ENCODE results near the gene KCNG1.

The KCNG1 gene

DNA sequence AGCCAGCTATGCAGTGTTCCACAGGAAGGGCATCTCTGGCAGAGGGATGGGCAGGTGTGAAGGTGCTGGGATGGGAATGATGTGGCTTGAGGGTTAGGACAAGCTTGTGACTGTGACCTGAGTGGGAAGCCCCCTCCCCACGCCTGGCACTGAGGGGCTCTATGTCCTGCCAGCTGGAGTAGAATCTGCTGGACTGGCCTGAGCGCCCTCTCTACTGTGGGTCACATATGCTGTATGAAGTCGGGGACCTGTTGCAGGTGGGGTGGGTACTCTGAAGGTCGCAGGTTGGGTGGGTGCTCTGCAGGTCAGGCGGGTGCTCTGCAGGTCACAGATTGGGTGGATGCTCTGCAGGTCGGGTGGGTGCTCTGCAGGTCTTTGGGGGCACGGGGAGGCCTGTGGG, 20.3 kb downstream of the KCNG1 start:
- no peak for DNase-seq (ENCODE audit: low read depth)
- no peak overlapping the region for H3K4me3 ChIP-seq (ENCODE audit: control insufficient read depth, low read depth, low read length)
- TF ChIP-seq, protein P1, sequence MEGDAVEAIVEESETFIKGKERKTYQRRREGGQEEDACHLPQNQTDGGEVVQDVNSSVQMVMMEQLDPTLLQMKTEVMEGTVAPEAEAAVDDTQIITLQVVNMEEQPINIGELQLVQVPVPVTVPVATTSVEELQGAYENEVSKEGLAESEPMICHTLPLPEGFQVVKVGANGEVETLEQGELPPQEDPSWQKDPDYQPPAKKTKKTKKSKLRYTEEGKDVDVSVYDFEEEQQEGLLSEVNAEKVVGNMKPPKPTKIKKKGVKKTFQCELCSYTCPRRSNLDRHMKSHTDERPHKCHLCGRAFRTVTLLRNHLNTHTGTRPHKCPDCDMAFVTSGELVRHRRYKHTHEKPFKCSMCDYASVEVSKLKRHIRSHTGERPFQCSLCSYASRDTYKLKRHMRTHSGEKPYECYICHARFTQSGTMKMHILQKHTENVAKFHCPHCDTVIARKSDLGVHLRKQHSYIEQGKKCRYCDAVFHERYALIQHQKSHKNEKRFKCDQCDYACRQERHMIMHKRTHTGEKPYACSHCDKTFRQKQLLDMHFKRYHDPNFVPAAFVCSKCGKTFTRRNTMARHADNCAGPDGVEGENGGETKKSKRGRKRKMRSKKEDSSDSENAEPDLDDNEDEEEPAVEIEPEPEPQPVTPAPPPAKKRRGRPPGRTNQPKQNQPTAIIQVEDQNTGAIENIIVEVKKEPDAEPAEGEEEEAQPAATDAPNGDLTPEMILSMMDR (IDR thresholded peaks at IDR 0.05; ENCODE audit: control insufficient read depth, insufficient read depth, low read depth, low read length, missing control alignments): no peak

DNA sequence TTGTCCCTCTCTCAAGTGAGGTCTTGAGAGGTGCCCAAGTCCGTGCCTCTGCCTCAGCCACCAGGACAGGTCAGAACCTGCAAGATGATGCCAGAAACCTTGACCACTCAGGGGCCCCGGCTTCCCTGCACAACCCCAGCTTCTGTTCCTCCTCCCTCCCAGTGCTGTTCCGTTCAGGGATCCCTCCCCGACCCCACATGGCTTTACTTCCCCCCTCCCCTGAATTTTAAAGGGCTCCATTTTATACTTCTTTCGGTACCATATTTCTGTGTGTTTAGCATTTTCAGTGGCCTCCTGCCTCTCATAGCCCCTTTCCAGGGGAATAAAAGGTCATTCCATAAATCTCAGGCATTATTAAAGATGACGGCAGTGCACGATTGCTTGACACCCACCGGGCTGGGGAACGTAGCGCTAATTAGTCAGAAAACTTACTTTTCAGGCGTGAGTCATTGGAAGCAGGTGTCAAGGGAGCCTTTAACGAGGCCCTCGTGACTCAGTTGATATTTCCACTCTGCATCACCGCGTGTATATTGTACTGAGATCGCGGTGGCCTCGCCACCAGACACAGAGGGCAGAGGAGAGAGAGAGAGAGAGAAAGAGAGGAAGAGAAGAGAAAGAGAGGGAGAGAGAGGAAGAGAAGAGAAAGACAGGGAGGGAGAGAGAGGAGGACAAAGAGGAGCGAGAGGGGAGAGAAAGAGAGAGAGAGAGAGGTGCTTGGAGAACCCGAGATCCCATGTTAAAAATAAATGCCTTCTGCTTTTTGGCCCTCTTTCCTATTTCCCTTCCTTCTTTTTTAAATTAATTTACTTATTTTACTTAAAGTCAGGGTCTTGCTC, 21.3 kb downstream of the KCNG1 start:
- TF ChIP-seq, protein P1 (IDR thresholded peaks at IDR 0.05; ENCODE audit: control insufficient read depth, insufficient read depth, low read depth, low read length, missing control alignments): no peak
- DNase-seq (ENCODE audit: low read depth): no peak
- no peak overlapping the region for H3K4me3 ChIP-seq (ENCODE audit: control insufficient read depth, low read depth, low read length)

DNA sequence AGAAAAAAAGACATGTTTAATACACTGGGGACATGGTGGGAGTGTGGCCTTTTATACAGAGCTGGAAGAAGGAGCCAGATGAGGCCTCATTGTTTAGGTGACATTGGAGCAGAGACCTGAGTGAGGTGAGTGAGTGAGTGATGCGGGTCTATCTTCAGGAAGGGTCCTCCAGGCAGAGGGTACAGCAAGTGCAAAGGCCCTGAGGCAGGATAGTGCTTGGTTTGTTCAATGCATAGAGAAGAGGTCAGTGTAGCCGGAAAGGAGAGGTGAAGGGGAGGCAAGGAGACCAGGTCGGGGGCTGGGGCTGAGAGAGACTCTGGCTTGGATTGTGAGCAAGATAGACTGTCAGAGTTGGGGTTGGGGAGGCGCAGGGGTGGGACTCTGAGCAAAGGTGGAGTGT, 23.6 kb downstream of the KCNG1 start:
- TF ChIP-seq, protein P1 (IDR thresholded peaks at IDR 0.05; ENCODE audit: control insufficient read depth, insufficient read depth, low read depth, low read length, missing control alignments): no peak
- DNase-seq (ENCODE audit: low read depth): no peak
- no peak overlapping the region for H3K4me3 ChIP-seq (ENCODE audit: control insufficient read depth, low read depth, low read length)

DNA sequence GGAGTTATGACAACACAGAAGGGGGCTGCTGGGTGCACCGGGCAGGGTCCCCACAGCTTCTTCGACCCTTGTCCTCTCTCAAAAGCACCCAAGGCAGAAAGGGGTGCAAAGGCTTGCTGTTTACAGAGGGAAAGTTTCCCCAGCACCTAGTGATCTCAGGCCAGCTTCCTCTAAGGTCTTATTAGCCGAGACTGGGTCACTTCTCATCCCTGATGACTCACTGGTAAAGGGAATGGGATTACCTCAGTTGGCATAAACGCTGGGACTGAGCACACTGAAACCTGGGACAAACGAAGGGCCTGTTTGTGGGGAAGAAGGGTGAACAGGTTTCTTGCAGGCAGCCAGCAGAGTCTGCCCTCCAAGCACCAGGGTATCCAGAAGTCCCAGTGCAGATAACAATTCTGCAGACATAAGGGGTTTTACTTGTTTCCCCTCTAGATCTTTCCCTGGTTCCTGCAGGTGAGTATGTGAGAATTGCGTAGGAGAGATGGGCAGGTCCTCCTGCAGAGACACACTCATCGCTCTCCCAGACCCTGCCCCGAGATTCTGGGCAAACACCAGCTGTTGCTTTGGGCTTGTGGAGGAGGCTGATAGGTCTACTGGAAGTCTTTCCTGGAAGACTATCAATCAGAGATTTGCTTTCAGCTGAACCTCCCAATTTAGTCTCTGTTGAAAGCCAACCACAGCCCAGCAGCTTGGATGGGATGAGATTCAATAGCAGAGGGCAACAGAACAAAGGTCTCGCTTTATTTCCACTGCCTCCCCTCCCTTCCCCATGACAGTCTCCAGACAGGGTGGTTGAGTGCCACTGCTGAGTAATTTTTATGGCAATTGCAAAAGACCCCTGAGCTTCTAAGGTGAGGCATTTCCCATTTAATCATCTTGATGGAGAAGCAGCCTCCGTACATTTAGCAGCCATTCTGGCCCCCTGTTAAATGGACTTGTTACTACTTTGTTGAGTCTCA, 25.7 kb downstream of the KCNG1 start:
- H3K4me3 ChIP-seq (ENCODE audit: control insufficient read depth, low read depth, low read length): no peak overlapping the region
- TF ChIP-seq, protein P1 (IDR thresholded peaks at IDR 0.05; ENCODE audit: control insufficient read depth, insufficient read depth, low read depth, low read length, missing control alignments): no peak
- no peak for DNase-seq (ENCODE audit: low read depth)

DNA sequence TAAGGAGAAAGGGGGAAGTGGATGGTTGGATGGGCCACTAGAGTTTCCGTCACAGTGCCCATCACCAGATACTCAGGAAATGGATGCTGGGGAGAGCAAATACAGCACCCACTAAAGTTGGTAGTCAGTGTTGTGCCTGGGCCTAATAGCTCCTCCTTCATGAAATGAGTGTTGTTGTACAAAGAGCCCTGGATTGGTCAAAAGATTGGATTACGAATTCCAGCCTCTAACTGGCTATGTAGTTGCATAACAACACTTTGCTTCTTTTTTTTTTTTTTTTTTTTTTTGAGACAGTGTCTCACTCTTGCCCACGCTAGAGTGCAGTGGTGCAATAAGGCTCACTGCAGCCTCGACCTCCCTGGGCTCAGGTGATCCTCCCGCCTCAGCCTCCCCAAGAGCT, 27.4 kb downstream of the KCNG1 start:
- H3K4me3 ChIP-seq (ENCODE audit: control insufficient read depth, low read depth, low read length): no peak overlapping the region
- TF ChIP-seq, protein P1 (IDR thresholded peaks at IDR 0.05; ENCODE audit: control insufficient read depth, insufficient read depth, low read depth, low read length, missing control alignments): no peak
- DNase-seq (ENCODE audit: low read depth): no peak

DNA sequence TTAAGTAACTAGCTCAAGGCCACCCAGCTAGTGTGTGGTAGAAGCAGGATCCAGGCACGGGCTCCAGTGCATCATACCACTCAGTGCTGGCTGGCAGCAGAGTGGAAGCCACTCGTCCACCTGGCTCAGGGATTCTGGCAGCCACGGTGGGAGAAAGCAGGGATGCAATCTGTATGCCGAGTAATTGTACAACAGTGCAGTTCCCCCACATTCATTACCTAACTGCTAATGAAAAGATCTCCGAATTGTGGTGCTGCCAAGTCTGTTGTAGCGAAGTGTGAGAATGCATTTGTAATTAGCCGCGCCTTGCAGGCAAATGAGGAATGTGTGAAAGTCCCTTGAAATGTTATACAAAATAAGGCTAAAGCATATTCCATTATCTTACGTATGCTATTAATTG, 29.0 kb downstream of the KCNG1 start:
- no peak overlapping the region for H3K4me3 ChIP-seq (ENCODE audit: control insufficient read depth, low read depth, low read length)
- TF ChIP-seq, protein P1 (IDR thresholded peaks at IDR 0.05; ENCODE audit: control insufficient read depth, insufficient read depth, low read depth, low read length, missing control alignments): no peak
- DNase-seq (ENCODE audit: low read depth): no peak

All from AG09309 (cell line).